ENCODE data around the gene ARFIP1.

DNA sequence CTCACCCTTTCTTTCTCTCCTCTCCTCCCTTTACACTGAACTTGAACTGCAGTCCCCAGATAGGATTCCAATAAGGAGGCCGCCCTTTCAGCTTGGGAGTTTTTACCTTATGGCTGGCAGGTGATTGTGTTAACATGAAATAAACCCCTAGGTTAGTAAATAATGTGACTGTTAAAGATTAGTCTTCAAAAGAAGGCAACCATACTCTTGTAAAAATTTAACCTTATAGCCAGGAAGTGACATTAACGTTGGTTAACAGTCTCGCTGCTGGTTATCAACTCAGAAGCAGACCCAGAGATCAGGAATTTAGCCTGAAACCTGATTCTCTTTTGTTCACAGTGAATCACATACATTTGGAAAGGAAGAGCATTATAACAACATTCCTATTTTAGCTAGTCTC lies 171.6 kb downstream of the ARFIP1 start:
- no peak for TF ChIP-seq SMARCC2 (IDR thresholded peaks at IDR 0.05; ENCODE audit: low read depth)
- TF ChIP-seq TBL1XR1 (IDR thresholded peaks at IDR 0.05; ENCODE audit: low read length in 2 of 2): no peak
- TF ChIP-seq ARNT (IDR thresholded peaks at IDR 0.05): no peak
- TF ChIP-seq CTCF (IDR thresholded peaks at IDR 0.05 in 2 of 3, conservative IDR thresholded peaks at IDR 0.05 in 1 of 3; ENCODE audit: insufficient read depth in 2 of 3, low read depth in 1 of 3, low read length in 3 of 3): no peak
- no peak for TF ChIP-seq ZNF589 (CRISPR knock-in tag; IDR thresholded peaks at IDR 0.05; ENCODE audit: low read depth)
